ENCODE results near the gene KSR1.
"Not testable (repeated sequence)": the region's sequence is repeated elsewhere in the genome, so short reads cannot be mapped to it uniquely, and the experiment has no call there.

Gene KSR1

GRCh38 chr17:27435431-27436070, 20.7 kb upstream of the KSR1 start:
- H2BK5ac ChIP-seq (ENCODE audit: low read length); H3K4me2 ChIP-seq (ENCODE audit: low read length); H4K8ac ChIP-seq (ENCODE audit: low read depth, low read length); H3K79me2 ChIP-seq (ENCODE audit: control insufficient read depth, insufficient read depth, low read length); H3K4ac ChIP-seq (ENCODE audit: low read depth, low read length); H4K5ac ChIP-seq (ENCODE audit: low read length); H3K9ac ChIP-seq (ENCODE audit: low read length); H3K18ac ChIP-seq (ENCODE audit: low read length); H3K56ac ChIP-seq (ENCODE audit: low read length); DNase-seq; H3K27me3 ChIP-seq (ENCODE audit: insufficient read depth, low read length, poor library complexity); H3K79me1 ChIP-seq (ENCODE audit: low read length); H2BK120ac ChIP-seq (ENCODE audit: low read depth, low read length); H3K27ac ChIP-seq (ENCODE audit: low read depth, low read length); H3K4me1 ChIP-seq (ENCODE audit: control insufficient read depth, low read depth, low read length); H3K4me3 ChIP-seq (ENCODE audit: low read length); H2BK15ac ChIP-seq (replicated peaks; ENCODE audit: low read depth); H3K23ac ChIP-seq (ENCODE audit: low read length); H3K36me3 ChIP-seq (ENCODE audit: control insufficient read depth, insufficient read depth, low read length); H2AK5ac ChIP-seq (ENCODE audit: low read length): not testable (repeated sequence)
- WGBS (ENCODE audit: extremely low coverage, insufficient coverage, low lambda C conversion rate): no CpG with 5 or more reads among the region's 6 CpGs

GRCh38 chr17:27438348-27438998, 17.8 kb upstream of the KSR1 start:
- Histone ChIP-seq H3K27me3 (ENCODE audit: insufficient read depth, low read length, poor library complexity) (no peaks in the 10 kb centered on the region), H3K4me2 (ENCODE audit: low read length) (no peak overlapping the region), H3K79me1 (ENCODE audit: low read length) (no peaks in the 10 kb centered on the region), H3K4me3 (ENCODE audit: low read length) (no peak overlapping the region), H2BK5ac (ENCODE audit: low read length) (no peak overlapping the region), H3K23ac (ENCODE audit: low read length) (no peak overlapping the region), H2BK120ac (ENCODE audit: low read depth, low read length) (no peak overlapping the region), H3K27ac (ENCODE audit: low read depth, low read length) (no peak overlapping the region), H4K5ac (ENCODE audit: low read length) (no peak overlapping the region), H3K18ac (ENCODE audit: low read length) (no peak overlapping the region), H3K56ac (ENCODE audit: low read length) (no peak overlapping the region), H3K36me3 (ENCODE audit: control insufficient read depth, insufficient read depth, low read length) (no peaks in the 10 kb centered on the region), H3K4me1 (ENCODE audit: control insufficient read depth, low read depth, low read length) (no peaks in the 10 kb centered on the region), H3K4ac (ENCODE audit: low read depth, low read length) (no peak overlapping the region), H3K9ac (ENCODE audit: low read length) (no peak overlapping the region), H3K79me2 (ENCODE audit: control insufficient read depth, insufficient read depth, low read length) (no peaks in the 10 kb centered on the region), H4K8ac (ENCODE audit: low read depth, low read length) (no peak overlapping the region), H2BK15ac (replicated peaks; ENCODE audit: low read depth) (no peak overlapping the region), H2AK5ac (ENCODE audit: low read length) (no peak overlapping the region)
- DNase-seq: no peak
- WGBS (ENCODE audit: extremely low coverage, insufficient coverage, low lambda C conversion rate): no CpG with 5 or more reads among the region's 10 CpGs

GRCh38 chr17:27439342-27439741, 16.9 kb upstream of the KSR1 start:
- Histone ChIP-seq H3K4me3 (ENCODE audit: low read length) (no peak overlapping the region), H3K79me2 (ENCODE audit: control insufficient read depth, insufficient read depth, low read length) (no peaks in the 10 kb centered on the region), H3K27ac (ENCODE audit: low read depth, low read length) (no peak overlapping the region), H3K79me1 (ENCODE audit: low read length) (no peaks in the 10 kb centered on the region), H3K23ac (ENCODE audit: low read length) (no peak overlapping the region), H3K4ac (ENCODE audit: low read depth, low read length) (no peak overlapping the region), H3K9ac (ENCODE audit: low read length) (no peak overlapping the region), H2BK15ac (replicated peaks; ENCODE audit: low read depth) (no peak overlapping the region), H3K56ac (ENCODE audit: low read length) (no peak overlapping the region), H3K27me3 (ENCODE audit: insufficient read depth, low read length, poor library complexity) (no peaks in the 10 kb centered on the region), H3K4me1 (ENCODE audit: control insufficient read depth, low read depth, low read length) (no peaks in the 10 kb centered on the region), H3K4me2 (ENCODE audit: low read length) (no peak overlapping the region), H4K5ac (ENCODE audit: low read length) (no peak overlapping the region), H2BK120ac (ENCODE audit: low read depth, low read length) (no peak overlapping the region), H3K36me3 (ENCODE audit: control insufficient read depth, insufficient read depth, low read length) (no peaks in the 10 kb centered on the region), H4K8ac (ENCODE audit: low read depth, low read length) (no peak overlapping the region), H2BK5ac (ENCODE audit: low read length) (no peak overlapping the region), H2AK5ac (ENCODE audit: low read length) (no peak overlapping the region), H3K18ac (ENCODE audit: low read length) (no peak overlapping the region)
- no CpG with 5 or more reads among the region's 4 CpGs for WGBS (ENCODE audit: extremely low coverage, insufficient coverage, low lambda C conversion rate)
- no peak for DNase-seq

- DNase-seq: no peak
- H3K79me1 ChIP-seq (ENCODE audit: low read length): no peaks in the 10 kb centered on the region
- H3K36me3 ChIP-seq (ENCODE audit: control insufficient read depth, insufficient read depth, low read length): no peaks in the 10 kb centered on the region
- H3K79me2 ChIP-seq (ENCODE audit: control insufficient read depth, insufficient read depth, low read length): no peaks in the 10 kb centered on the region
- no peak overlapping the region for H3K56ac ChIP-seq (ENCODE audit: low read length)
- no peak overlapping the region for H2AK5ac ChIP-seq (ENCODE audit: low read length)
- H2BK5ac ChIP-seq (ENCODE audit: low read length): no peak overlapping the region
- H3K4me1 ChIP-seq (ENCODE audit: control insufficient read depth, low read depth, low read length): no peaks in the 10 kb centered on the region
- H3K9ac ChIP-seq (ENCODE audit: low read length): no peak overlapping the region
- H3K27me3 ChIP-seq (ENCODE audit: insufficient read depth, low read length, poor library complexity): no peaks in the 10 kb centered on the region
- H4K5ac ChIP-seq (ENCODE audit: low read length): no peak overlapping the region
- no peak overlapping the region for H4K8ac ChIP-seq (ENCODE audit: low read depth, low read length)
- H3K27ac ChIP-seq (ENCODE audit: low read depth, low read length): no peak overlapping the region
- no peak overlapping the region for H3K4me3 ChIP-seq (ENCODE audit: low read length)
- H3K4me2 ChIP-seq (ENCODE audit: low read length): no peak overlapping the region
- H2BK120ac ChIP-seq (ENCODE audit: low read depth, low read length): no peak overlapping the region
- H3K23ac ChIP-seq (ENCODE audit: low read length): no peak overlapping the region
- no peak overlapping the region for H2BK15ac ChIP-seq (replicated peaks; ENCODE audit: low read depth)
- no peak overlapping the region for H3K18ac ChIP-seq (ENCODE audit: low read length)
- H3K4ac ChIP-seq (ENCODE audit: low read depth, low read length): no peak overlapping the region
- no CpG with 5 or more reads among the region's 5 CpGs for WGBS (ENCODE audit: extremely low coverage, insufficient coverage, low lambda C conversion rate)
Measured at GRCh38 chr17:27442702-27443101, 13.5 kb upstream of the KSR1 start.

GRCh38 chr17:27443491-27443890, 12.8 kb upstream of the KSR1 start:
- Histone ChIP-seq H3K23ac (ENCODE audit: low read length) (no peak overlapping the region), H3K36me3 (ENCODE audit: control insufficient read depth, insufficient read depth, low read length) (no peaks in the 10 kb centered on the region), H4K5ac (ENCODE audit: low read length) (no peak overlapping the region), H4K8ac (ENCODE audit: low read depth, low read length) (no peak overlapping the region), H2BK5ac (ENCODE audit: low read length) (no peak overlapping the region), H3K27ac (ENCODE audit: low read depth, low read length) (no peak overlapping the region), H3K18ac (ENCODE audit: low read length) (no peak overlapping the region), H3K4me1 (ENCODE audit: control insufficient read depth, low read depth, low read length) (no peaks in the 10 kb centered on the region), H2AK5ac (ENCODE audit: low read length) (no peak overlapping the region), H3K79me1 (ENCODE audit: low read length) (no peaks in the 10 kb centered on the region), H2BK120ac (ENCODE audit: low read depth, low read length) (no peak overlapping the region), H3K56ac (ENCODE audit: low read length) (no peak overlapping the region), H3K9ac (ENCODE audit: low read length) (no peak overlapping the region), H3K79me2 (ENCODE audit: control insufficient read depth, insufficient read depth, low read length) (no peaks in the 10 kb centered on the region), H2BK15ac (replicated peaks; ENCODE audit: low read depth) (no peak overlapping the region), H3K4me3 (ENCODE audit: low read length) (no peak overlapping the region), H3K4ac (ENCODE audit: low read depth, low read length) (no peak overlapping the region), H3K4me2 (ENCODE audit: low read length) (no peak overlapping the region), H3K27me3 (ENCODE audit: insufficient read depth, low read length, poor library complexity) (no peaks in the 10 kb centered on the region)
- no CpG with 5 or more reads among the region's 6 CpGs for WGBS (ENCODE audit: extremely low coverage, insufficient coverage, low lambda C conversion rate)
- DNase-seq: no peak

GRCh38 chr17:27445971-27446370, 10.3 kb upstream of the KSR1 start:
- Histone ChIP-seq H3K4me2 (ENCODE audit: low read length) (no peak overlapping the region), H2BK120ac (ENCODE audit: low read depth, low read length) (no peak overlapping the region), H3K27ac (ENCODE audit: low read depth, low read length) (no peak overlapping the region), H3K27me3 (ENCODE audit: insufficient read depth, low read length, poor library complexity) (no peaks in the 10 kb centered on the region), H3K56ac (ENCODE audit: low read length) (no peak overlapping the region), H3K4me1 (ENCODE audit: control insufficient read depth, low read depth, low read length) (no peaks in the 10 kb centered on the region), H3K23ac (ENCODE audit: low read length) (no peak overlapping the region), H2BK15ac (replicated peaks; ENCODE audit: low read depth) (no peak overlapping the region), H3K4ac (ENCODE audit: low read depth, low read length) (no peak overlapping the region), H3K18ac (ENCODE audit: low read length) (no peak overlapping the region), H4K5ac (ENCODE audit: low read length) (no peak overlapping the region), H2BK5ac (ENCODE audit: low read length) (no peak overlapping the region), H3K79me2 (ENCODE audit: control insufficient read depth, insufficient read depth, low read length) (no peaks in the 10 kb centered on the region), H2AK5ac (ENCODE audit: low read length) (no peak overlapping the region), H3K79me1 (ENCODE audit: low read length) (no peaks in the 10 kb centered on the region), H3K9ac (ENCODE audit: low read length) (no peak overlapping the region), H4K8ac (ENCODE audit: low read depth, low read length) (no peak overlapping the region), H3K4me3 (ENCODE audit: low read length) (no peak overlapping the region), H3K36me3 (ENCODE audit: control insufficient read depth, insufficient read depth, low read length) (no peaks in the 10 kb centered on the region)
- no peak for DNase-seq
- WGBS (ENCODE audit: extremely low coverage, insufficient coverage, low lambda C conversion rate): no CpG with 5 or more reads among the region's 8 CpGs
